Neural cell (in vitro differentiated cells): ENCODE measurements around the gene SZT2. TPM values are rescaled to one million over a fixed set of nuclear protein-coding genes. Genes with fewer than 3 reads are reported as not detected.
"Not testable (repeated sequence)": the region's sequence is repeated elsewhere in the genome, so short reads cannot be mapped to it uniquely, and the experiment has no call there.

Experiments
- H2AFZ ChIP-seq: fragments of 200-600, 300-800 bp; sonication (generic), shearing (Covaris generic); 2 replicates; pipeline ENCODE4 v1.6.0; 2014; ENCODE audit warnings: low read depth, mild to moderate bottlenecking, antibody characterized with exemption, low read length, moderate library complexity
- H3F3A ChIP-seq: fragments of 200-600 bp; shearing (Covaris generic); 2 replicates; pipeline ENCODE4 v1.6.1; 2016; ENCODE audit warnings: mild to moderate bottlenecking, moderate library complexity, mixed read lengths, antibody characterized with exemption, low read length; ENCODE audit not compliant: insufficient read depth, poor library complexity, severe bottlenecking
- H3K27ac ChIP-seq: fragments of 200-600, 300-800 bp; sonication (generic), shearing (Covaris generic); 2 replicates; pipeline ENCODE4 v1.5.1; 2014; ENCODE audit warnings: mild to moderate bottlenecking, low read length, moderate library complexity
- H3K27me3 ChIP-seq: fragments of 300-800, 200-600 bp; sonication (generic), shearing (Covaris generic); 2 replicates; pipeline ENCODE4 v1.6.0; 2014; ENCODE audit warnings: mild to moderate bottlenecking, low read depth, low read length, moderate library complexity; ENCODE audit not compliant: insufficient read depth
- H3K36me3 ChIP-seq: fragments of 300-800, 200-600 bp; sonication (generic), shearing (Covaris generic); 2 replicates; pipeline ENCODE4 v1.5.1; 2014; ENCODE audit warnings: mild to moderate bottlenecking, antibody characterized with exemption, low read length, moderate library complexity; ENCODE audit not compliant: insufficient read depth
- H3K4me2 ChIP-seq: fragments of 300-800, 200-600 bp; sonication (generic), shearing (Covaris generic); 2 replicates; pipeline ENCODE4 v1.6.0; 2014; ENCODE audit warnings: mild to moderate bottlenecking, low read length
- H3K4me3 ChIP-seq: fragments of 300-800, 200-600 bp; sonication (generic), shearing (Covaris generic); 2 replicates; pipeline ENCODE4 v1.5.1; 2014; ENCODE audit warnings: mild to moderate bottlenecking, low read length, moderate library complexity
- H3K79me2 ChIP-seq: fragments of 200-600 bp; shearing (Covaris generic); replicated peaks from 2 replicates; pipeline ENCODE4 v1.6.0; 2014; ENCODE audit warnings: mild to moderate bottlenecking, low read length, moderate library complexity; ENCODE audit not compliant: insufficient read depth
- H3K9ac ChIP-seq: fragments of 300-800, 200-600 bp; sonication (generic), shearing (Covaris generic); 2 replicates; pipeline ENCODE4 v1.6.1; 2016; ENCODE audit warnings: mild to moderate bottlenecking, low read length, mixed read lengths
- H3K9me2 ChIP-seq: fragments of 200-600 bp; shearing (Covaris generic); 2 replicates; pipeline ENCODE4 v1.6.1; 2016; ENCODE audit warnings: mild to moderate bottlenecking, low read length, mixed read lengths; ENCODE audit not compliant: insufficient read depth
- H3K9me3 ChIP-seq: fragments of 200-600, 300-800 bp; sonication (generic), shearing (Covaris generic); 2 replicates; pipeline ENCODE4 v1.6.1; 2016; ENCODE audit warnings: mild to moderate bottlenecking, mixed run types, low read length, moderate library complexity, mixed read lengths
- H4K20me1 ChIP-seq: fragments of 200-600 bp; shearing (Covaris generic); 2 replicates; pipeline ENCODE4 v1.6.1; 2016; ENCODE audit warnings: mild to moderate bottlenecking, mixed run types; ENCODE audit not compliant: insufficient read depth
- EP300 ChIP-seq: fragments of 450-650 bp; conservative IDR thresholded peaks from 2 replicates; pipeline ENCODE4 v1.6.1; 2014; ENCODE audit warnings: antibody characterized with exemption, mild to moderate bottlenecking, moderate library complexity; ENCODE audit not compliant: poor library complexity, severe bottlenecking
- EZH2 ChIP-seq: fragments of 200-600, 300-800 bp; shearing (Covaris generic), sonication (generic); IDR thresholded peaks from 2 replicates; pipeline ENCODE4 v1.6.1; 2014; ENCODE audit warnings: antibody characterized with exemption, low read length, borderline replicate concordance, mild to moderate bottlenecking; ENCODE audit not compliant: insufficient read depth, poor library complexity, severe bottlenecking
- MXI1 ChIP-seq: fragments of 450-650 bp; conservative IDR thresholded peaks from 2 replicates; pipeline ENCODE4 v1.6.1; 2014; ENCODE audit warnings: antibody characterized with exemption, mild to moderate bottlenecking; ENCODE audit not compliant: poor library complexity, severe bottlenecking
- POLR2AphosphoS5 ChIP-seq: IDR thresholded peaks from 2 replicates; pipeline ENCODE4 v1.6.1; 2012
- TAF1 ChIP-seq: IDR thresholded peaks from 2 replicates; pipeline ENCODE4 v1.6.1; 2012; ENCODE audit warnings: low read depth
- polyA plus RNA-seq: library from polyadenylated mRNA; depleted of rRNA; stranded (reverse); fragments of >200 nt; gene quantifications from 2 replicates; pipeline ENCODE4 v1.2.3, GENCODE V29; 2014
- TF ChIP-seq, protein P1 (sequence below): IDR thresholded peaks from 2 replicates; pipeline ENCODE4 v1.6.1; 2012; ENCODE audit warnings: borderline replicate concordance
- TF ChIP-seq, protein P2 (sequence below): fragments of 450-650 bp; IDR thresholded peaks from 2 replicates; pipeline ENCODE4 v1.5.1; 2014; ENCODE audit warnings: antibody characterized with exemption, mild to moderate bottlenecking, moderate library complexity; ENCODE audit not compliant: poor library complexity, severe bottlenecking

Gene SZT2
- polyA plus RNA-seq, 1 donor from 2014 or later, result 6.6 TPM

DNA sequence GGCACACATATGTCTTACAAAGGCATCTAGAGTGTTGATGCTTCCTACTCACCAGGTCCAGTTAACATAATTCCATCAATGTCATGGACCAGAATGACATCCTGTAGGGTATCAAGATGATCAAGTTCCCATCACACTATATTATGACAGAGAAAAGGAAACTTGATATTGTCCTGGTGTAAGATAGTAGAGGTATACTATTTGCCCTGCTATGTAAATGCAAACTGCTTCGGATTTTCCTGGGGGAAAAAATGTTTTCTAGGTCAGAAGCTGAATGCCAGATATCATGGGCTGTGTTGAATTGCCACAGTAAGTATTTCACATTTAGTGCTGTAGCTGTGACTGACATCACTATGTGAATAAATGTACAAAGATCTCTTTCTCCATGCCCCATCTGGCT is 80.2 kb downstream of the SZT2 start:
- no peaks in the 10 kb centered on the region for H3K36me3 ChIP-seq
- H3K27ac ChIP-seq, result no peak overlapping the region
- no peak for TF ChIP-seq EZH2
- TF ChIP-seq, protein P1, sequence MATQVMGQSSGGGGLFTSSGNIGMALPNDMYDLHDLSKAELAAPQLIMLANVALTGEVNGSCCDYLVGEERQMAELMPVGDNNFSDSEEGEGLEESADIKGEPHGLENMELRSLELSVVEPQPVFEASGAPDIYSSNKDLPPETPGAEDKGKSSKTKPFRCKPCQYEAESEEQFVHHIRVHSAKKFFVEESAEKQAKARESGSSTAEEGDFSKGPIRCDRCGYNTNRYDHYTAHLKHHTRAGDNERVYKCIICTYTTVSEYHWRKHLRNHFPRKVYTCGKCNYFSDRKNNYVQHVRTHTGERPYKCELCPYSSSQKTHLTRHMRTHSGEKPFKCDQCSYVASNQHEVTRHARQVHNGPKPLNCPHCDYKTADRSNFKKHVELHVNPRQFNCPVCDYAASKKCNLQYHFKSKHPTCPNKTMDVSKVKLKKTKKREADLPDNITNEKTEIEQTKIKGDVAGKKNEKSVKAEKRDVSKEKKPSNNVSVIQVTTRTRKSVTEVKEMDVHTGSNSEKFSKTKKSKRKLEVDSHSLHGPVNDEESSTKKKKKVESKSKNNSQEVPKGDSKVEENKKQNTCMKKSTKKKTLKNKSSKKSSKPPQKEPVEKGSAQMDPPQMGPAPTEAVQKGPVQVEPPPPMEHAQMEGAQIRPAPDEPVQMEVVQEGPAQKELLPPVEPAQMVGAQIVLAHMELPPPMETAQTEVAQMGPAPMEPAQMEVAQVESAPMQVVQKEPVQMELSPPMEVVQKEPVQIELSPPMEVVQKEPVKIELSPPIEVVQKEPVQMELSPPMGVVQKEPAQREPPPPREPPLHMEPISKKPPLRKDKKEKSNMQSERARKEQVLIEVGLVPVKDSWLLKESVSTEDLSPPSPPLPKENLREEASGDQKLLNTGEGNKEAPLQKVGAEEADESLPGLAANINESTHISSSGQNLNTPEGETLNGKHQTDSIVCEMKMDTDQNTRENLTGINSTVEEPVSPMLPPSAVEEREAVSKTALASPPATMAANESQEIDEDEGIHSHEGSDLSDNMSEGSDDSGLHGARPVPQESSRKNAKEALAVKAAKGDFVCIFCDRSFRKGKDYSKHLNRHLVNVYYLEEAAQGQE, result no peak
- TF ChIP-seq POLR2AphosphoS5, result no peak
- no peaks in the 10 kb centered on the region for H4K20me1 ChIP-seq
- H3F3A ChIP-seq, result no peaks in the 10 kb centered on the region
- H3K79me2 ChIP-seq, result no peaks in the 10 kb centered on the region
- no peak overlapping the region for H3K4me3 ChIP-seq
- H3K4me2 ChIP-seq, result no peak overlapping the region
- no peak overlapping the region for H3K9ac ChIP-seq
- no peaks in the 10 kb centered on the region for H3K9me2 ChIP-seq
- no peaks in the 10 kb centered on the region for H3K9me3 ChIP-seq
- H2AFZ ChIP-seq, result no peak overlapping the region
- no peaks in the 10 kb centered on the region for H3K27me3 ChIP-seq

DNA sequence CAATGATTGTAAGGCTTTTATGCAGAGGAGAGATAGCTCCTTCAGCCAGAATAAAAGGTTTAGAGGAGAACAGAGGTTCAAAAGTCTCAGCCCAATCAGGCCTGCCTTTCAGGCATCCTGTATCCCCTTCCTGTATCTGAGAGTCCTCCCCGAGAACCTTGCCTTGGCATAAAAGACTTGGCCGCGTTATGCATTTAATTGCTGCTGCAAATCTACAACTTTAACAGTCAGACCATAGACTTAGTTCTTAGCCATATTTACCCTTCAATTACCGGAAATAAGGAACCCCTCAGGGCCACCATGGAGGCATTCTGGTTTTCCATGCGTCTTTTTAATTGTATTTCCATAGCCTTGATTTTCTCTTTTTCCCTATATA is 82.4 kb downstream of the SZT2 start:
- Histone ChIP-seq H3K27me3 (no peaks in the 10 kb centered on the region), H3K4me3 (no peak overlapping the region), H3K79me2 (no peaks in the 10 kb centered on the region), H3K9me2 (no peaks in the 10 kb centered on the region), H2AFZ (no peak overlapping the region), H3K4me2 (no peak overlapping the region), H3K27ac (no peak overlapping the region), H3K9me3 (no peaks in the 10 kb centered on the region), H3F3A (no peaks in the 10 kb centered on the region), H3K36me3 (no peaks in the 10 kb centered on the region), H4K20me1 (no peaks in the 10 kb centered on the region), H3K9ac (no peak overlapping the region)
- TF ChIP-seq TAF1 (no peak), EP300 (no peak)

DNA sequence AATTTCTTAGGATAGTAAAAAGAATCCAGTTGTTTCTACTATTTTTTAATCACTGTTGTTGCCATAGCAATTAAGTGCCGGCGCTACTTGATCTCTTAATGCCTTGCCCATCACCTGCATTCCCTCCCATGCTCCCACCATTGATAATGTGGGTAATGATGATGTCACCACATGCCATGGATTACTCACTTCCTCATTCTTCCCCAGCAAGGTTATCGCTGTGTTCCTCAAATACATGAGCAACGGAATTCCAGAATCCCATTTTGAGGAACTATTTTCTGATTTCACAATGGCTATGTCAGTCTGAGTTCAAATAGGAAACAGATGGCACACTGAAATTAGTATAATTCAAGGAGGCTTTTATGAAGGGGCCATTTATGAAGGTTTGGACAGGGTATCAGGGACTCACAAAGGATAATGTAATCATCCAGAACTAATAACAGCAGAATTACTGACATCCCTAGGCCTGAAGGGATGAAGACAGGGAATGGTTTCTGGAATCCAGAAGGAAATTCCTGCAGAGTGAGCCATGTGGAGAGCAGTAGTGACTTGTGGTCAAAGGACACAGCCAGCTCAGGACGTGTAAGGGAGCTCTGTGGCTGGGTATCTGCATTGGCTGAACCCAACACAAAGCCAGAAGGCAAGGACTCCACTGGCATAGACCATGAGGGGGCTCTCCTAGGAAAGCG is 82.9 kb downstream of the SZT2 start:
- not testable (repeated sequence) for H4K20me1 ChIP-seq, H3K9ac ChIP-seq, H3K9me2 ChIP-seq, H3K79me2 ChIP-seq, H3K27me3 ChIP-seq, H2AFZ ChIP-seq, H3F3A ChIP-seq, H3K36me3 ChIP-seq, H3K4me3 ChIP-seq, H3K27ac ChIP-seq, H3K4me2 ChIP-seq, H3K9me3 ChIP-seq

DNA sequence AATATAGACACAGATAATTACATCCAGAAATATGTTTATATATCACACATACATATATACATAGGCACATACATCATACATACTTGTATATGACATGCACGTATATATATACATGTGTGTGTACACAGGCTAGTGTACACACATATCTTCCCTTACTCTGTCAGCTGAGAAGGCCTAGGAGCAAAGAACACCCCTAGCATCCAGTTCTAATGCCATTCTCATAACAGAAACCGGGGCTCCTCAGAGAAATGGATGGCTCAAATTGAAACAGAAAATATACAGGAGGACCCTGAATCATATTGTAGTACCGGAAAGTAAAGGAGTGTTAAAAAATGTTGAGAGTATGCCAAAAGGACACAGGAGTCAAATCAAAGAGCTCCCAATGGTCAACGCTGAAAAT is 83.8 kb downstream of the SZT2 start:
- Histone ChIP-seq H3K79me2 (no peaks in the 10 kb centered on the region), H3K9me3 (no peaks in the 10 kb centered on the region), H3K27ac (no peak overlapping the region), H3K36me3 (no peaks in the 10 kb centered on the region), H3K4me2 (no peak overlapping the region), H2AFZ (no peak overlapping the region), H3K27me3 (no peaks in the 10 kb centered on the region), H3K4me3 (no peak overlapping the region), H3K9me2 (no peaks in the 10 kb centered on the region), H3F3A (no peaks in the 10 kb centered on the region), H4K20me1 (no peaks in the 10 kb centered on the region), H3K9ac (no peak overlapping the region)
- TF ChIP-seq MXI1 (no peak), EZH2 (no peak), TAF1 (no peak)
- TF ChIP-seq, protein P2, sequence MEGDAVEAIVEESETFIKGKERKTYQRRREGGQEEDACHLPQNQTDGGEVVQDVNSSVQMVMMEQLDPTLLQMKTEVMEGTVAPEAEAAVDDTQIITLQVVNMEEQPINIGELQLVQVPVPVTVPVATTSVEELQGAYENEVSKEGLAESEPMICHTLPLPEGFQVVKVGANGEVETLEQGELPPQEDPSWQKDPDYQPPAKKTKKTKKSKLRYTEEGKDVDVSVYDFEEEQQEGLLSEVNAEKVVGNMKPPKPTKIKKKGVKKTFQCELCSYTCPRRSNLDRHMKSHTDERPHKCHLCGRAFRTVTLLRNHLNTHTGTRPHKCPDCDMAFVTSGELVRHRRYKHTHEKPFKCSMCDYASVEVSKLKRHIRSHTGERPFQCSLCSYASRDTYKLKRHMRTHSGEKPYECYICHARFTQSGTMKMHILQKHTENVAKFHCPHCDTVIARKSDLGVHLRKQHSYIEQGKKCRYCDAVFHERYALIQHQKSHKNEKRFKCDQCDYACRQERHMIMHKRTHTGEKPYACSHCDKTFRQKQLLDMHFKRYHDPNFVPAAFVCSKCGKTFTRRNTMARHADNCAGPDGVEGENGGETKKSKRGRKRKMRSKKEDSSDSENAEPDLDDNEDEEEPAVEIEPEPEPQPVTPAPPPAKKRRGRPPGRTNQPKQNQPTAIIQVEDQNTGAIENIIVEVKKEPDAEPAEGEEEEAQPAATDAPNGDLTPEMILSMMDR, result no peak

DNA sequence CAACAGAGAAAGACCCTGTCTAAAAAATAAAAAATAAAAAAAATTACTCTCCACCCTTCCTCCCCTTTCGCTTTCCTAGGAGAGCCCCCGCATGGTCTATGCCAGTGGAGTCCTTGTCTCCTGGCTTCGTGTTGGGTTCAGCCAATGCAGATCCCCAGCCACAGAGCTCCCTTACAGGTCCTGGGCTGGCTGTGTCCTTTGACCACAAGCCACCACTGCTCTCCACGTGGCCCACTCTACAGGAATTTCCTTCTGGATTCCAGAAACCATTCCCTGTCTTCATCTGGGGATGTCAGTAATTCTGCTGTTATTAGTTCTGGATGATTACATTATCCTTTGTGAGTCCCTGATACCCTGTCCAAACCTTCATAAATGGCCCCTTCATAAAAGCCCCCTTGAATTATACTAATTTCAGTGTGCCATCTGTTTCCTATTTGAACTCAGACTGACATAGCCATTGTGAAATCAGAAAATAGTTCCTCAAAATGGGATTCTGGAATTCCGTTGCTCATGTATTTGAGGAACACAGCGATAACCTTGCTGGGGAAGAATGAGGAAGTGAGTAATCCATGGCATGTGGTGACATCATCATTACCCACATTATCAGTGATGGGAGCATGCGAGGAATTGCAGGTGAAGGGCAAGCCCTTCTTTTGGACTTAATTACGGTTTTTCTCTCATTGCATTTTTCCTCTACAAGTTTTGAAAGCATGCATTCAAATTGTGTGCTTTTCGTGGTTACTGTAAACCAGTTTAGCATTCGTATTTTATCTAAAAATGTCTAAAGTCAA is 86.1 kb downstream of the SZT2 start:
- H3K4me2 ChIP-seq, H3K9me3 ChIP-seq, H3K36me3 ChIP-seq, H3K9ac ChIP-seq, H3K4me3 ChIP-seq, H4K20me1 ChIP-seq, H3K27me3 ChIP-seq, H3F3A ChIP-seq, H2AFZ ChIP-seq, H3K9me2 ChIP-seq, H3K79me2 ChIP-seq, H3K27ac ChIP-seq: not testable (repeated sequence)
